IPS-18c (cell line): ENCODE results near the gene LARP7.
"Not testable (repeated sequence)": the region's sequence is repeated elsewhere in the genome, so short reads cannot be mapped to it uniquely, and the experiment has no call there.

Experiments
- H3K4me3 ChIP-seq: 2 replicates; pipeline ENCODE4 v1.7.0; 2013; ENCODE audit warnings: low read depth, mild to moderate bottlenecking, low read length, moderate library complexity; ENCODE audit not compliant: insufficient read depth
- H3K9me3 ChIP-seq: one replicate; pipeline ENCODE4 v1.6.1; 2013; ENCODE audit warnings: mild to moderate bottlenecking, low read length, moderate library complexity; ENCODE audit not compliant: control insufficient read depth, insufficient read depth

LARP7 gene

DNA sequence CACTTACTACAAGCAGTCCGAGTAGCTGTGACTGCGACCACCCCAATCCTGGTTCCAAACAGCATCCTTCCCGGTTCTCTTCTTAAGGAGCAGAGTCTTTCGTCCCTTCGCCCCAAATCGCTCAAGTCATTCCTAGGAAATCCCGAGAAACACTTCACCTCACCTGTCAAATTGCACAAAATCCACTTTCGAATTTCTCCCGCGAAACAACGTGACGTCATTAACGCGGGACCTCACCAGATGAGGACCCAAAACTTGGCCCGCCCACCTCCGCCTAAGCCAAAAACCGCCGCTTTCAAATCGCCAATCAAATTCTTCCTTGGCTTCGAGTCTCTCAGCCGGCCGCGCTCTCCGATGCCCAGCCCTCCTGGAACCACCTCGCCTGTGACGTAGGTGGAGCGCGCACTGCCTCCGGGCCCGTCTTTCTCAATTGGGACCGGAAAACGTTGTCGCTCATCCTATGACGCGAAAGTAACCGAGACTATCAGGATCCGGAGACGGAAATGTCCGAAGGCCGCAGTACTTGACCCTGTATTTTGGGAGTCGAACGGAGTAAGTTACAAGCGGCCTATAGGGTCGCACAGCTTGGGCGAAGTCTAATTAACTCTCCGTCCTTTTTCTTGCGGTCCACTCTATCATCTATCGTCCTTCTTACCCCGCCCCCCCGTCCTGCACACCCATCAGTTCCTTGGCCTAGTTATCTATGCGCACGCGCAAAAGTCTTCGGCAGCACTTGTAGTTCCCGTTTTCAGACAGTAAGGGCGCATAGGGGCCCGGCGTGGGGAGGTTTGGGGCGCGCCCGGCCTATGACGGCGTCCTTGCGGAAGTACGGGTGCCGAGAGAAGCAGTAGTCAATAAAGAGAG lies at the start of gene LARP7, which contains the start of gene ZGRF1:
Gene LARP7 (plus strand): TSS at position 456 of the 864 bp plus-strand sequence. CDS start 7,527 bp downstream, outside the sequence.
Gene ZGRF1 (minus strand): TSS at position 222 of the 864 bp plus-strand sequence. CDS start 3,733 bp downstream, outside the sequence.
- H3K4me3 ChIP-seq: peak within 1 kb of the TSS; percentile 75
- H3K9me3 ChIP-seq: no peaks in the 10 kb centered on the region

- no peak overlapping the region for H3K4me3 ChIP-seq
- no peaks in the 10 kb centered on the region for H3K9me3 ChIP-seq
Observed at GRCh38 chr4:112589206-112589605, 47.7 kb upstream of the LARP7 start.

GRCh38 chr4:112591593-112591992 lies 45.4 kb upstream of the LARP7 start:
- H3K9me3 ChIP-seq: no peaks in the 10 kb centered on the region

DNA sequence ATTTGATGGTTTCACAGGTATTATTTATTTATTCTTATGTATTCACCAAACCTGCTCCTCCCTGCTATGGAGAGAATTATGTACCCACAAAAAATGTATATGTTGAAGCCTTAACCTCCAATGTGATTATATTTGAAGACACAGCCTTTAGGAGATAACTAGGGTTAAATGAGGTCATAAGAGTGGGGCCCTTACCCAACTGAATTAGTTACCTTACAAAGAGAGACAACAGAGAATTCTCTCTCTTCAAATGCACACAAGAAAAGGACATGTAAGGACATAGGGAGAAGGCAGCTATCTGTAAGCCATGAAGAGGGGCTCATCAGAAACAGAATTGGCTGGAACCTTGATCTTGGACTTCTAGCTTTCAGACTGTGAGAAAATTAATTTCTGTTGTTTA lies 44.2 kb upstream of the LARP7 start:
- Histone ChIP-seq H3K4me3 (no peak overlapping the region), H3K9me3 (no peaks in the 10 kb centered on the region)

More at GRCh38 chr4:112591593-112591992, 45.4 kb upstream of the LARP7 start:
- no peak overlapping the region for H3K4me3 ChIP-seq

GRCh38 chr4:112593438-112594133 lies 43.4 kb upstream of the LARP7 start:
- Histone ChIP-seq H3K4me3 (no peak overlapping the region), H3K9me3 (no peaks in the 10 kb centered on the region)

DNA sequence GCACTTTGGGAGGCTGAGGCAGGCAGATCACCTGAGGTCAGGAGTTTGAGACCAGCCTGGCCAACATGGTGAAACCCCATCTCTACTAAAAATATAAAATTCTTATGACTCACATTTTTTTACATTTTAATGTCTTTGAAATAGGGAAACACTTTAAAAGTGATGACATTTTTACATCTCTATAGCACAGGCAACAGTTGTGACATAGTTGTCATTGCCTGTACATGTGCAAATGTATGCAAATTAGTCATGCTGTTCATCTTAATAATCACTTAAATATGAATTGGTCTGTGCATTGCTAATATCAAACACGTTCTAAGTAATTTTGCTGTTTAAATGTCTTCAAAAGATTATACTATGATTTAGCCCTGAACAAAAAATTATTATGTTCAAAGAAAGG lies 42.0 kb upstream of the LARP7 start:
- no peaks in the 10 kb centered on the region for H3K9me3 ChIP-seq

DNA sequence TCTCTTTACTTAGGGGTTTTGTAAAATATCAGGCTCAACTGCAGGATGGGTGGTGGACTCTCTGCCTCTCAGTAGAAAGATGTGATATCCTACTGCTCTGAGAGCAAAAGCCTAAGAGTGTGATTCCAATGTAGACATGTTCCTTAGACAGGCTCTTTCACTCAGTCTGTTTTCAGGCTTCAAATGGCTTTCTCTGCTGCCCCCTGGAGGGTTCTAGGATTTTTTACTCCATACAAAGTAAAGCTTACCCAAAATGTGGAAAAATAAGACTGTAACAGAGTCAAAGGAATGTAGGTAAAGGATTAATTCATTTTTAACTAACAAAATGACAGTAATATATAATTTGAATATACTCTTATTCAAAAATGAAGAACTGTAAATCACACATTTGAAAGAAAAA lies 32.4 kb upstream of the LARP7 start:
- Histone ChIP-seq H3K9me3 (no peaks in the 10 kb centered on the region), H3K4me3 (no peak overlapping the region)

More for the DNA sequence above, 42.0 kb upstream of the LARP7 start:
- no peak overlapping the region for H3K4me3 ChIP-seq

DNA sequence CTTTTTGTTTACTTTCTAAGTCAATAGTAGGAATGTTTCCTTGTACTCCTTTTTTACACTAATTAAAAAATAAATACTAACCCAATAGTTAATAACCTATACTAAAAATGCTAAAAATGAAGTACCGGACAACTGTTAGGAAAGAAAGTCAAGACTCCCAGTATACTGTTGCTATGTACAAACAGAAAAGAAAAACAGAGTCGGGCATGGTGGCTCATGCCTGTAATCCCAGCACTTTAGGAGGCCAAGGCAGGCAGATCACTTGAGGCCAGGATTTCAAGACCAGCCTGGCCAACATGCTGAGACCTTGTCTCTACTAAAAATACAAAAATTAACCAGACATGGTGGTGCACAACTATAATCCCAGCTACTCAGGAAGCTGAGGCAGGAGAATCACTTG lies 24.1 kb upstream of the LARP7 start:
- H3K4me3 ChIP-seq, H3K9me3 ChIP-seq: not testable (repeated sequence)

DNA sequence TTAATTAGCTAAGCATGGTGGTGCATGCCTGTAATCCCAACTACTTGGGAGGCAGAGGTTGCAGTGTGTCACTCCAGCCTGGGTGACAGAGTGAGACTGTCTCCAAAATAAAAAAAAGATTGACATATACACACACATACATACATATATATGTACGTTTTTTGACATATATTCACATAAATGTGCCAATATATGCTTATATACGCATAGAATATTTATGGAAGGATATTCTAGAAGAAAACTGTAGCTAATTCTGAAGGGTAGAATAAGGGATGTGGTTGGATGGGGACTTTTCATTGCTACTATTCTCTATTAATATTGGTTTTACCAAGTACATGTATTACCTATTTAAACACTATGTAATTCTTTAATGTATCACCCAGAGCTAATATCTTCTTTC lies 20.0 kb upstream of the LARP7 start:
- H3K9me3 ChIP-seq: no peaks in the 10 kb centered on the region
- no peak overlapping the region for H3K4me3 ChIP-seq

- H3K4me3 ChIP-seq: no peak overlapping the region
- no peaks in the 10 kb centered on the region for H3K9me3 ChIP-seq
Observed at GRCh38 chr4:112626228-112626627, 10.7 kb upstream of the LARP7 start.

DNA sequence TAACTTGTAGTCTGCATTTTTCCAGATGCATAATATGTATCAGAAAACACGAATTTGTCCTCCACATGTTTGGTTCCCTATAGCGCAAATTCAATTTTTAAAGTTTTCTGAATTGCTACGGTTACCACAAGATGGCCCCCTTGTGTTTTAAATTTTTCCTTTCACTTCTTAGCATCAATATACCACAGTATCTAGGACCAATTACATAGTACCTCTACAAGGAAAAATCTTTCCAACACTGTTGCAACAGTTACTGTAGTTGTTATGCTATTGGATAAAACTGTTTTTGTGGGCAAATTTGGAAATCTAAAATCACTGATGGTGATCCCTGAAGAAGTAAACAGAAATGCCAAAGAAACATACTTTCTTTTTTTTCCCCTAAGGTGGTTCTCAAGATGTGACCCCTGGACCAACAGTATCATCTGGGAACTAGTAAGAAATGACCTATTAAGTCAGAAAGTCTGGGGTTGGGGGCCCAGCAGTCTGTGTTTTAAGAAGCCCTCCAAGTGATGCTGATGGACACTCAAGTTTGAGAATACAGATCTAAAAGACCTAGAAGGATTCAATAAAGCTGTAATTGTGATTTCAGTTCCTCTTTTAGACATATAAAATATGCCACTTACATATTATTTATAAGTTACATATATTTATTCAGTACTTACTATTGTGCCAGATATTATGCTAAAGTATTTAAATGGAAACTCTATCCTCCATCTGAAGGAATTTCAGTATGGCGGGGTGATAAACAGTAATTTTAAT lies 3.3 kb upstream of the LARP7 start:
- Histone ChIP-seq H3K4me3 (no peak overlapping the region), H3K9me3 (no peaks in the 10 kb centered on the region)

DNA sequence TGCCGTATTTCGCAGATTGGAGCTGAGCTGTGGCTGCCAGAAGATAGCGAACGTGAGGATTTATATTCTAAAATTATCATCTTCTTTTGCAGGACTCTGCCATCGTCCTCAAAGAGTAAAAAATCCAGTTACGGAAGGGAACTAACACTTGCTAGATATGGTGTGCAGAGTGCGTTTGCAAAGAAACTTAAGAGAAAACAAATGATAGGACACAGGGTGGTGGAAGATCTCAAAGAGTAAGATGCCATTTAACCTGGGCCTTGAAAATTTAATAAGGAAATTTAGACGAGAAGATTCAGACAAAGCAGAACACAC lies 566 bp downstream of the LARP7 start:
- Histone ChIP-seq H3K4me3 (peak overlapping the region; percentile 75), H3K9me3 (no peaks in the 10 kb centered on the region)

- Histone ChIP-seq H3K4me3 (no peak overlapping the region), H3K9me3 (no peaks in the 10 kb centered on the region)
Observed at GRCh38 chr4:112642526-112642925, 5.6 kb downstream of the LARP7 start.

- H3K4me3 ChIP-seq, H3K9me3 ChIP-seq: not testable (repeated sequence)
Observed at GRCh38 chr4:112644595-112645535, 7.9 kb downstream of the LARP7 start.

- Histone ChIP-seq H3K4me3 (peak overlapping the region; percentile 31; the same call in 1 of the 2 replicates), H3K9me3 (no peaks in the 10 kb centered on the region)
Observed at GRCh38 chr4:112645541-112646329, 8.8 kb downstream of the LARP7 start.
